Measurements from ENCODE around the gene CAMK1.

CAMK1 gene

DNA sequence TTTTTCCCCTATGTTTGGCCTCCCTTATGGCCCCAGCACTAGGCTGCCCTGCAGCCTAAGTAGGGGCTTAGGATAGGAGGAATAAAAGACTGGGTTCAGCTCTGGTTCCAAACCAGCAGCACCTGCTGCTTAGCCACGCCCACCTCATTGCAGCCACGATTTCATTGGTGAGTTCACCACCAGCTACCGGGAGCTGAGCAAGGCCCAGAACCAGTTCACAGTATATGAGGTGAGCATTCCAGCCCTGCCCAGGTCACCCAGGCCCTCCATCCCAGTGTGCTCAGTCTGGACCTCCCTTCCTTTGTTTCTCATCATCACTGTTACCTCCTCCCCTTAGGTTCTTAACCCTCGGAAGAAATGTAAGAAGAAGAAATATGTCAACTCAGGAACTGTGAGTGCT lies 54.6 kb downstream of the CAMK1 start:
- H3K4me3 ChIP-seq (replicated peaks; ENCODE audit: low read depth, low read length), result no peak overlapping the region
- DNase-seq (ENCODE audit: extremely low read depth, low read depth), result no peak
- no peak for TF ChIP-seq CTCF (IDR thresholded peaks at IDR 0.05; ENCODE audit: low read depth, low read length, missing control alignments)

- no peak overlapping the region for H3K4me3 ChIP-seq (replicated peaks; ENCODE audit: low read depth, low read length)
- DNase-seq (ENCODE audit: extremely low read depth, low read depth), result no peak
- TF ChIP-seq CTCF (IDR thresholded peaks at IDR 0.05; ENCODE audit: low read depth, low read length, missing control alignments), result no peak
Observed at GRCh38 chr3:9713142-9713541, 56.6 kb downstream of the CAMK1 start.

- DNase-seq (ENCODE audit: extremely low read depth, low read depth), result no peak
- TF ChIP-seq CTCF (IDR thresholded peaks at IDR 0.05; ENCODE audit: low read depth, low read length, missing control alignments), result no peak
- H3K4me3 ChIP-seq (replicated peaks; ENCODE audit: low read depth, low read length), result no peak overlapping the region
Observed at GRCh38 chr3:9712415-9712814, 57.3 kb downstream of the CAMK1 start.

DNA sequence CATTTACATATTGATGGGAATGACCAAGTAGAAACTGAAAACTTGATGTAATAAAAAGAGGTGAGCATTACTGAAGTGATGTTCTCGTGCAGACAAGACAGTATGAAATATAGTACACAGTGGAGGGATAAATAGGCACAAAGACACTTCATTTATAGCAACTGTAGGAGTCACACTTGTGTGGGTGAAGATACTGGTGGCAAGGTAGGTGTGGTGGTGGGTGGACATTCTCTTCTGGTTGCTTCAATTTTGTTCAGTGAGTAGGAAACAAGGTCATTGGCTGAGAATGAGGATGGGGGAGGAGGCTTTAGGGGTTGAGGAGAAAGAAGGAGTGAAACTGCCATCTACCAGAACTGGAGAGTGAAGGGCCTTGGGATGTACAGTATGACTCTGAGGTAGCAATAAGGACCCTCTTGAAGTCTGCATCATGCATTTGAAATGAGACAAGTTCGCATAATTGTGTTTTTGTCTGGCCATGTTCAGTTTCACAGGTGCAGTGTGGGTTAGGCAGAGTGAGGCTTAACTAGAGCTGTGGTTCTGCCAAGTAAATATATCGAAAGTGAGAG lies 59.5 kb downstream of the CAMK1 start:
- TF ChIP-seq CTCF (IDR thresholded peaks at IDR 0.05; ENCODE audit: low read depth, low read length, missing control alignments), result no peak
- H3K4me3 ChIP-seq (replicated peaks; ENCODE audit: low read depth, low read length), result no peak overlapping the region
- no peak for DNase-seq (ENCODE audit: extremely low read depth, low read depth)
